GM18502 (cell line): ENCODE results near the gene PDLIM4.

Experiments used
- ATAC-seq: cut with Tn5 transposase; IDR thresholded peaks from one replicate; pipeline ENCODE4 v1.9.1; 2021; ENCODE audit warnings: mild to moderate bottlenecking; ENCODE audit not compliant: unreplicated experiment, poor library complexity

PDLIM4 gene

GRCh38 chr5:132299917-132300316 is 42.4 kb downstream of the PDLIM4 start:
- ATAC-seq, result no peak

GRCh38 chr5:132300577-132301343 is 43.3 kb downstream of the PDLIM4 start:
- no peak for ATAC-seq

DNA sequence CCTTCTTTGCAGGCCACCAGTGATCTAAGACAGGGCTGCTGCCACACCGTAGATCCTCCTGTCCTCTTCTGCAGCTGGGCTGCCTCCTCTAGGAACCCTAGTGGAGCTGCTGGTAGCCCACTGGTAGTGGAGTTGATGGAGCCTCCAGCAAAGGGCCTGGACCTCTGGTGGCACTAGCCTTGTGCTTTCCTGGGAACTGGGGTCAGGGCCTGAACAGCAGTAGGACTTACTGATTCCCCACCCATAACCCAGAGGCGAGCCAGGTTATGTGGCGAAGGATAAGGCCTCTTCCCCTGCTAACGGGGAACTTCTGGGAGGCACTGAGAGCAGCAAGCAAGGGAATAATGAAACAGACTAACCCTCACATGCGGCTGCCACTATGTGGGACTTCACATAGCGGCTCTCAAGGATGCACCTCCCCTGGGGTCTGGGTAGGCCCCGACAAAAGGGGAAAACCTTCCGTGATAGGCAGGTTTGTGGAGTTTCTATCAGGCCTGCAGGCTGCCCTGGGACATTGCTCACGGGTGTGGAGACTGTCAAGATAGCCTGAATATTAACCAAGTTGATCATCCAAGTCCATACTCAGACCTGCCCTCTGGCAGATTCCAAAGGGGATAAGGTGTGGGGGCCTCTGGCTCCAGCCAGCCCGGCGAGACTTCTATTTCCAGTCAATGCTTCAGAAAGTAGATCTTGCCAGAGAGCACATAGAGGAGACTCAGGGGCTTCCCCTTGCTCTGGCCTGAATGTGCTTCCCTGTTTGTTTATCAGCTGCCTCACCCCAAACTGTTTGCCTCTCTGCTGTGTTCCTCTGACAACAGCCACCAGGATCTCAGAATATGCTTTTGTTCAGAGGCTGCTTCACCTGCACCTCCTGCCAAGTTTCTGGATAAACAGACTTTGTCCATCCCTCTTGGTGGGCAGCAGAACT is 44.1 kb downstream of the PDLIM4 start:
- ATAC-seq, result no peak

- no peak for ATAC-seq
Observed at GRCh38 chr5:132302413-132302812, 44.9 kb downstream of the PDLIM4 start.

GRCh38 chr5:132303589-132303988 is 46.1 kb downstream of the PDLIM4 start:
- ATAC-seq, result no peak

- ATAC-seq, result no peak
Observed at GRCh38 chr5:132305420-132305819, 47.9 kb downstream of the PDLIM4 start.

GRCh38 chr5:132308701-132309100 is 51.2 kb downstream of the PDLIM4 start:
- ATAC-seq, result no peak

GRCh38 chr5:132309679-132310078 is 52.2 kb downstream of the PDLIM4 start:
- no peak for ATAC-seq

DNA sequence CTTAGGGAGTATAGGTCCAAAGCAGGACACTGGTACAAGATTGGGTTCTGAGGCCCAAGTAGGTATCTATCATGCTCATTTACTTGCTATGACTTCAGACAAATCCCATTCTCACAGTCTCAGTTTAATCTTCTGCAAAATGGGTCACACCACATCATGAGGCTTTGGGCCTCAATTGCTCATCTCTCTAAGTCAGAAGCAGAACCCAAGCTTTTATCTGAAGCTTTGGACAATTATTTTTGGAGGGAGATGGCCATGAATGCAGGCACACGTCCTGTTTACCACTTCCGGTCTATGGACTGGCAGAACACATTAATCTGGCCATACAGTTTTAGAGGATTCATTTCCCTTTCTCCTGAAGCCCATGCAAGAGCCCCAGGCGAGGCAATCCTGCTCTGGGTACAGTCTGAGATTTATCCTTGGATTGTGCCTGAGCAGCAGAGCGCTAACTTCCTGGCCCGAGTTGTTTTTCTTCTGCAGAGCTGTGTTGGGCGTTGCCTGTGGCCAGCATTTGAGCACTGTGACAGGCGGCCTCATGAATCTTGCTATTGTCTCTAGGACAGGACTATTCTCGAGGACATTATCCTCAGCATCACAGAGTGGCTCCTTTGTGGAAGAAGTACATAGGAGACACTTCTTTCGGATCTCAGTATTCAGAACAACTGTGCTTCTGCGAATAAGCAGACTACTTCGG is 52.8 kb downstream of the PDLIM4 start:
- no peak for ATAC-seq

DNA sequence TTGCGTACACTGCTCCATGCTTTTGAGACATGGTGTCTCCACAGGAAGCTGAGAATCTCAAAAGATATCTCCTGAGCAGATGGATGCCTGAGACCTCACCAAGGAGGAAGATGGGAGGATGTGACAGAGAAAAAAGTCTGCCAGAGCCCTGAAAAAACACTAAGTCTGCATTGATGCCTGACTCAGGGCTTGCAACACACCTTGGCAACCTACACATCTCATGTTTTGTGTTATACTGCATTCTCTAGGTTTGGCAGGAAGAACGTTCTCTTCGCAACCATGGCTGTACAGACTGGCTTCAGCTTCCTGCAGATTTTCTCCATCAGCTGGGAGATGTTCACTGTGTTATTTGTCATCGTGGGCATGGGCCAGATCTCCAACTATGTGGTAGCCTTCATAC is 55.9 kb downstream of the PDLIM4 start:
- no peak for ATAC-seq

DNA sequence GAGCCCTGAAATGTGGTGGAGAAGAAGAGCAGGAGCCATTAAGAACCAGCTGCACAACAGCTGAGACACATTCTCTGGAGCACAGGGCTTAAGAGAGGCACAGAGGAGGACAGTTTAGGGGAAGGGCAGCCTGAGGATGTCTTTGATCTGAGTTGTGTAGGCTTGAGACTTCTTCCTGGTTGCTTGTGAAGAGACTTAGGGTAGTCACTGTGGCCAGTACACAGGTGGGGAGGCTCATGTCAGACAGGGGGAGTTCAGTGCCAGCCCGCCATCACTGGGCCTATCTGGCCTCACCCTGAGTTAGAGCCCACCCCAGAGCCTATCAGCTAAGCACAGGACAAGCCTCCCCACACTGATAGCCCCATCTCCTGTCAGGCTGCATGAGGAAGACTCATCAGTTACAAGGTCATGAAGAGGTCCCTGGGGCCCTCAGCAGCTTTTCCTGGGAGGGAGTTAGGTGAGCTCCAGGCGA is 56.5 kb downstream of the PDLIM4 start:
- no peak for ATAC-seq

GRCh38 chr5:132315529-132316067 is 58.1 kb downstream of the PDLIM4 start:
- ATAC-seq, result no peak

- ATAC-seq, result no peak
Observed at GRCh38 chr5:132319975-132320374, 62.5 kb downstream of the PDLIM4 start.

GRCh38 chr5:132321109-132321721 is 63.7 kb downstream of the PDLIM4 start:
- no peak for ATAC-seq

DNA sequence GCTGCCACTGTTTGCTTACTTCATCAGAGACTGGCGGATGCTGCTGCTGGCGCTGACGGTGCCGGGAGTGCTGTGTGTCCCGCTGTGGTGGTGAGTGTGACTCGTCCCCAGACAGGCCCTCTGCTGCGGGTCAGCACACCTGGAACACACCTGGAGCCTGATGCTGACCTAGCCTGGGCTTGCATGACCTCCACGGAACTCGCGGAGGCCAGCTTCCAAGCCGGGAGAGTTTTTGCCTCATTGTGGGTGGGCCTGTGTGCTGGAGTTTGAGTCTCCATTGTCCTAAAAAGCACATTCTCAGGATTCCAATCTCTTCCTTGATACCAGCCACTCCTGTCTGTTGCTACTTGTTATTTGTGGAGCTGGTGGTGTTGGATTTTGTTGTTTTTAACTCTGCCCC is 64.8 kb downstream of the PDLIM4 start:
- no peak for ATAC-seq
